HEK293 (cell line): ENCODE measurements around the gene B4GALT4.
"Not testable (repeated sequence)": the region's sequence is repeated elsewhere in the genome, so short reads cannot be mapped to it uniquely, and the experiment has no call there.

ENCODE experiments used
- ATF2 ChIP-seq: fragments of 450-650 bp; formaldehyde crosslinking; IDR thresholded peaks from 2 replicates; pipeline ENCODE4 v1.5.1; 2016; ENCODE audit warnings: missing biosample characterization, missing genetic modification characterization, low read depth
- CTCF ChIP-seq: fragments of 450-650 bp; formaldehyde crosslinking; IDR thresholded peaks from 2 replicates; pipeline ENCODE4 v1.5.1; 2016; ENCODE audit warnings: missing biosample characterization, missing genetic modification characterization
- REPIN1 ChIP-seq: fragments of 450-650 bp; formaldehyde crosslinking; IDR thresholded peaks from 2 replicates; pipeline ENCODE4 v1.5.1; 2017; ENCODE audit warnings: missing biosample characterization, missing genetic modification characterization, low read depth
- ZBTB11 ChIP-seq: fragments of 450-650 bp; formaldehyde crosslinking; conservative IDR thresholded peaks from 2 replicates; pipeline ENCODE4 v1.5.1; 2016; ENCODE audit warnings: low read depth, missing biosample characterization, missing genetic modification characterization
- ZBTB49 ChIP-seq: fragments of 450-650 bp; formaldehyde crosslinking; IDR thresholded peaks from 2 replicates; pipeline ENCODE4 v1.5.1; 2016; ENCODE audit warnings: missing biosample characterization, missing genetic modification characterization, low read depth
- ZFP3 ChIP-seq: fragments of 450-650 bp; formaldehyde crosslinking; IDR thresholded peaks from 2 replicates; pipeline ENCODE4 v1.5.1; 2016; ENCODE audit warnings: low read depth, missing biosample characterization, missing genetic modification characterization
- ZNF24 ChIP-seq: fragments of 450-650 bp; formaldehyde crosslinking; IDR thresholded peaks from 2 replicates; pipeline ENCODE4 v1.5.1; 2016; ENCODE audit warnings: missing biosample characterization, missing genetic modification characterization
- ZNF580 ChIP-seq: fragments of 450-650 bp; formaldehyde crosslinking; IDR thresholded peaks from 2 replicates; pipeline ENCODE4 v1.5.1; 2016; ENCODE audit warnings: missing biosample characterization, missing genetic modification characterization

GRCh38 chr3:119242387-119243057, 1.8 kb upstream of the B4GALT4 start:
- TF ChIP-seq REPIN1 (tag by site-specific recombination); ZNF24 (tag by site-specific recombination); ZBTB49 (tag by site-specific recombination); ZFP3 (tag by site-specific recombination); CTCF (tag by site-specific recombination); ATF2 (tag by site-specific recombination); ZNF580; ZBTB11 (tag by site-specific recombination): not testable (repeated sequence)
